OCI-LY3 (cell line): ENCODE measurements around the gene DACT2.

ENCODE experiments used
- H2AFZ ChIP-seq: fragments of 200-600, 300-600 bp; shearing (Covaris generic); 2 replicates; pipeline ENCODE4 v1.6.0; 2014; ENCODE audit warnings: antibody characterized with exemption, low read depth, low read length
- H3K27ac ChIP-seq: fragments of 200-600, 300-600 bp; sonication (generic); 2 replicates; pipeline ENCODE4 v1.5.1; 2014; ENCODE audit warnings: mild to moderate bottlenecking, low read length, moderate library complexity, mixed read lengths
- H3K27me3 ChIP-seq: fragments of 200-600, 300-600 bp; sonication (generic); 2 replicates; pipeline ENCODE4 v1.6.1; 2014; ENCODE audit warnings: low read depth, low read length, mixed read lengths
- H3K36me3 ChIP-seq: fragments of 200-600, 300-600 bp; sonication (generic); replicated peaks from 2 replicates; pipeline ENCODE3; 2014; ENCODE audit warnings: low read depth, low read length, mixed read lengths
- H3K4me1 ChIP-seq: fragments of 300-600, 200-600 bp; sonication (generic); 2 replicates; pipeline ENCODE4 v1.6.1; 2014; ENCODE audit warnings: low read length, mixed read lengths
- H3K4me2 ChIP-seq: fragments of 200-600, 300-600 bp; sonication (generic); 2 replicates; pipeline ENCODE4 v1.6.1; 2014; ENCODE audit warnings: low read length, mixed read lengths
- H3K4me3 ChIP-seq: fragments of 300-600, 200-600 bp; sonication (generic); 2 replicates; pipeline ENCODE4 v1.5.1; 2014; ENCODE audit warnings: antibody characterized with exemption, mild to moderate bottlenecking, low read length, moderate library complexity
- H3K79me2 ChIP-seq: fragments of 300-600, 200-600 bp; shearing (Covaris generic); 2 replicates; pipeline ENCODE4 v1.6.1; 2014; ENCODE audit warnings: mild to moderate bottlenecking, low read length, mixed read lengths
- H3K9ac ChIP-seq: fragments of 300-600, 200-600 bp; shearing (Covaris generic); 2 replicates; pipeline ENCODE4 v1.6.0; 2014; ENCODE audit warnings: mild to moderate bottlenecking, low read length, moderate library complexity
- H3K9me3 ChIP-seq: fragments of 200-600, 300-600 bp; shearing (Covaris generic); 2 replicates; pipeline ENCODE4 v1.6.1; 2014; ENCODE audit warnings: low read length, mixed read lengths; ENCODE audit not compliant: insufficient read depth
- H4K20me1 ChIP-seq: fragments of 200-600, 300-600 bp; sonication (generic); 2 replicates; pipeline ENCODE4 v1.6.1; 2016; ENCODE audit warnings: low read length, mixed read lengths; ENCODE audit not compliant: insufficient read depth
- CTCF ChIP-seq: fragments of 200-600, 300-600 bp; sonication (generic); IDR thresholded peaks from 2 replicates; pipeline ENCODE4 v1.5.1; 2014; ENCODE audit warnings: antibody characterized with exemption, low read length, low read depth
- EZH2phosphoT487 ChIP-seq: fragments of 200-600 bp; shearing (Covaris generic); IDR thresholded peaks from 2 replicates; pipeline ENCODE4 v1.6.1; 2018; ENCODE audit warnings: antibody characterized with exemption, mixed run types, low read depth

The DACT2 gene

GRCh38 chr6:168309183-168309582, 10.4 kb downstream of the DACT2 start:
- Histone ChIP-seq H3K4me3 (no peak overlapping the region), H3K27ac (no peak overlapping the region), H4K20me1 (no peaks in the 10 kb centered on the region), H3K9ac (no peak overlapping the region), H3K36me3 (no peaks in the 10 kb centered on the region), H3K79me2 (no peaks in the 10 kb centered on the region), H3K27me3 (no peaks in the 10 kb centered on the region), H2AFZ (no peak overlapping the region), H3K9me3 (no peaks in the 10 kb centered on the region), H3K4me1 (no peaks in the 10 kb centered on the region), H3K4me2 (no peak overlapping the region)
- no peak for TF ChIP-seq CTCF
- TF ChIP-seq EZH2phosphoT487: no peak

GRCh38 chr6:168308390-168309144, 11.0 kb downstream of the DACT2 start:
- H3K4me1 ChIP-seq: no peaks in the 10 kb centered on the region
- no peaks in the 10 kb centered on the region for H3K36me3 ChIP-seq
- H3K27ac ChIP-seq: no peak overlapping the region
- H3K79me2 ChIP-seq: no peaks in the 10 kb centered on the region
- H3K4me3 ChIP-seq: no peak overlapping the region
- no peaks in the 10 kb centered on the region for H3K27me3 ChIP-seq
- no peak for TF ChIP-seq EZH2phosphoT487
- TF ChIP-seq CTCF: no peak
- H3K9ac ChIP-seq: no peak overlapping the region
- H4K20me1 ChIP-seq: no peaks in the 10 kb centered on the region
- no peaks in the 10 kb centered on the region for H3K9me3 ChIP-seq
- no peak overlapping the region for H2AFZ ChIP-seq
- H3K4me2 ChIP-seq: no peak overlapping the region

- H3K9me3 ChIP-seq: no peaks in the 10 kb centered on the region
- no peak overlapping the region for H3K9ac ChIP-seq
- H4K20me1 ChIP-seq: no peaks in the 10 kb centered on the region
- no peaks in the 10 kb centered on the region for H3K4me1 ChIP-seq
- no peaks in the 10 kb centered on the region for H3K79me2 ChIP-seq
- no peak overlapping the region for H3K4me2 ChIP-seq
- H3K27ac ChIP-seq: no peak overlapping the region
- no peak overlapping the region for H3K4me3 ChIP-seq
- H2AFZ ChIP-seq: no peak overlapping the region
- no peak for TF ChIP-seq CTCF
- no peak for TF ChIP-seq EZH2phosphoT487
- no peaks in the 10 kb centered on the region for H3K36me3 ChIP-seq
- H3K27me3 ChIP-seq: no peaks in the 10 kb centered on the region
Measured at GRCh38 chr6:168307695-168308021, 11.9 kb downstream of the DACT2 start.

GRCh38 chr6:168307015-168307694, 12.4 kb downstream of the DACT2 start:
- no peak overlapping the region for H3K9ac ChIP-seq
- H3K4me2 ChIP-seq: no peak overlapping the region
- no peaks in the 10 kb centered on the region for H3K36me3 ChIP-seq
- H3K79me2 ChIP-seq: no peaks in the 10 kb centered on the region
- no peak overlapping the region for H3K4me3 ChIP-seq
- no peaks in the 10 kb centered on the region for H3K9me3 ChIP-seq
- H3K27me3 ChIP-seq: no peaks in the 10 kb centered on the region
- H4K20me1 ChIP-seq: no peaks in the 10 kb centered on the region
- no peaks in the 10 kb centered on the region for H3K4me1 ChIP-seq
- H3K27ac ChIP-seq: no peak overlapping the region
- TF ChIP-seq CTCF: no peak
- H2AFZ ChIP-seq: no peak overlapping the region
